Aorta (tissue), 5 donors: Measurements from ENCODE around the gene KIF23. TPM values are rescaled to one million over a fixed set of nuclear protein-coding genes. Genes with fewer than 3 reads are reported as not detected.

Experiments
- ATAC-seq: fragments of 200-7000 bp; cut with Tn5 transposase; one replicate; pipeline ENCODE4 v1.9.1; 2022; ENCODE audit warnings: moderate library complexity; ENCODE audit not compliant: low FRiP score
- DNase-seq, 2 donors: peaks; one replicate each; pipeline ENCODE4 v3.0.0-alpha.2; 2020
- H3K27ac ChIP-seq, 2 donors: one replicate each; pipeline ENCODE4 v1.5.1; 2013; ENCODE audit warnings: low read length in 2 of 2, mild to moderate bottlenecking in 2 of 2, moderate library complexity in 2 of 2, control low read depth in 1 of 2, inconsistent platforms in 1 of 2, low read depth in 1 of 2
- H3K27me3 ChIP-seq, 2 donors: one replicate each; pipeline ENCODE4 v1.6.1; 2013; ENCODE audit warnings: control low read depth in 1 of 2, low read length in 1 of 2, mild to moderate bottlenecking in 1 of 2, moderate library complexity in 1 of 2; ENCODE audit not compliant: insufficient read depth in 2 of 2, control insufficient read depth in 1 of 2
- H3K36me3 ChIP-seq, 2 donors: one replicate each; pipeline ENCODE4 v1.6.1; 2013; ENCODE audit warnings: control low read depth in 1 of 2, low read length in 1 of 2, mild to moderate bottlenecking in 1 of 2; ENCODE audit not compliant: insufficient read depth in 2 of 2, control insufficient read depth in 1 of 2
- H3K4me1 ChIP-seq, 2 donors: one replicate each; pipeline ENCODE4 v1.6.1; 2013; ENCODE audit warnings: low read length in 2 of 2, control low read depth in 1 of 2, mild to moderate bottlenecking in 1 of 2, moderate library complexity in 1 of 2; ENCODE audit not compliant: insufficient read depth in 2 of 2, control insufficient read depth in 1 of 2
- H3K4me3 ChIP-seq, 2 donors: one replicate each; pipeline ENCODE4 v1.5.1; 2013; ENCODE audit warnings: low read length in 2 of 2, control low read depth in 1 of 2, mild to moderate bottlenecking in 1 of 2
- H3K9me3 ChIP-seq: one replicate; pipeline ENCODE4 v1.6.1; 2013; ENCODE audit warnings: mild to moderate bottlenecking, low read length; ENCODE audit not compliant: control insufficient read depth
- WGBS, 2 donors: extraction: QIAGEN DNeasy Blood & Tissue Kit; methylation state at CpG; one replicate each; pipeline ENCODE4 v1.1.7; 2013; 5-methylcytosine and 5-hydroxymethylcytosine counted together
- intact Hi-C, 2 donors: fragments of 100-400 bp; cut with DNase I; formaldehyde crosslinking; loops; one replicate each; pipeline versions ENCODE4 v1.14.2 to v1.15.0; 2022
- polyA plus RNA-seq, 2 donors: library from polyadenylated mRNA; stranded (reverse); fragments of 200-250 nt; gene quantifications; one replicate each; pipeline ENCODE4 v1.2.3, GENCODE V29; 2013
- total RNA-seq, 2 donors: library from RNA; stranded (reverse); fragmentation: NEBNext Ultra II Directional; extraction: Animal tissue kit (Norgen Biotek cat#: 25700); gene quantifications; one replicate each; pipeline ENCODE4 v1.2.1, GENCODE V29; 2021
- donor health status: healthy with polysubstance abuse.
- donor health status: Bipolar disorder and iron deficiency.
- donor health status: DM: no; HTN: no; CAD: no.
- donor health status: DM: no; HTN: no; CAD: no.
- donor health status: DM: yes; HTN: yes; CAD: no.

Gene KIF23
- total and polyA plus RNA-seq, 4 donors: 2.8 to 5.8 (median 4.1) TPM

GRCh38 chr15:69402816-69403215 lies 11.3 kb upstream of the KIF23 start:
- no peak overlapping the region for H3K4me3 ChIP-seq
- ATAC-seq: no peak
- no peaks in the 10 kb centered on the region for H3K36me3 ChIP-seq
- WGBS, 2 donors: 94 to 95% methylated on average over 2 of the region's 2 CpGs
- peak in 1 of 2 donors; percentile 27 for DNase-seq
- H3K4me1 ChIP-seq: no peaks in the 10 kb centered on the region
- H3K27ac ChIP-seq: no peak overlapping the region
- no peaks in the 10 kb centered on the region for H3K9me3 ChIP-seq
- intact Hi-C loops: no loop called here
- H3K27me3 ChIP-seq: no peaks in the 10 kb centered on the region

- 69 to 72% methylated on average over 4 of the region's 4 CpGs for WGBS, 2 donors
- Histone ChIP-seq H3K27ac (no peak overlapping the region), H3K9me3 (no peaks in the 10 kb centered on the region), H3K27me3 (no peaks in the 10 kb centered on the region), H3K4me1 (no peaks in the 10 kb centered on the region), H3K36me3 (no peaks in the 10 kb centered on the region), H3K4me3 (no peak overlapping the region)
- ATAC-seq (no peak), DNase-seq (no peak)
- intact Hi-C loops: no loop called here
Observed at GRCh38 chr15:69403594-69403993, 10.6 kb upstream of the KIF23 start.

- WGBS, 2 donors: 58% methylated on average over 3 of the region's 3 CpGs
- DNase-seq (no peak), ATAC-seq (no peak)
- no peaks in the 10 kb centered on the region for H3K9me3 ChIP-seq
- H3K27me3 ChIP-seq: no peaks in the 10 kb centered on the region
- H3K36me3 ChIP-seq: no peaks in the 10 kb centered on the region
- H3K4me3 ChIP-seq: no peak overlapping the region
- H3K27ac ChIP-seq: no peak overlapping the region
- H3K4me1 ChIP-seq: no peaks in the 10 kb centered on the region
- intact Hi-C loops: no loop called here
Observed at GRCh38 chr15:69405110-69405509, 9.0 kb upstream of the KIF23 start.

GRCh38 chr15:69407719-69408400 lies 6.3 kb upstream of the KIF23 start:
- intact Hi-C loops: no loop called here
- no peaks in the 10 kb centered on the region for H3K27me3 ChIP-seq
- no peak for DNase-seq
- no peak for ATAC-seq
- no peaks in the 10 kb centered on the region for H3K36me3 ChIP-seq
- no peak overlapping the region for H3K27ac ChIP-seq
- H3K4me3 ChIP-seq: no peak overlapping the region
- no peaks in the 10 kb centered on the region for H3K9me3 ChIP-seq
- peaks cover 0 to 3% of the 10 kb centered on the region in 2 donors for H3K4me1 ChIP-seq
- WGBS, 2 donors: 92 to 94% methylated on average over 3 of the region's 3 CpGs

- Histone ChIP-seq H3K4me1 (peaks cover 0 to 8% of the 10 kb centered on the region in 2 donors), H3K27ac (no peak overlapping the region), H3K4me3 (no peak overlapping the region), H3K9me3 (no peaks in the 10 kb centered on the region), H3K27me3 (no peaks in the 10 kb centered on the region), H3K36me3 (no peaks in the 10 kb centered on the region)
- intact Hi-C loops: no loop called here
- 59 to 66% methylated on average over 3 of the region's 3 CpGs for WGBS, 2 donors
- ATAC-seq: no peak
- DNase-seq: no peak
Observed at GRCh38 chr15:69408841-69409240, 5.3 kb upstream of the KIF23 start.

- no peak overlapping the region for H3K27ac ChIP-seq
- 57 to 60% methylated on average over 9 of the region's 9 CpGs for WGBS, 2 donors
- intact Hi-C loops: no loop called here
- H3K4me3 ChIP-seq: no peak overlapping the region
- peak; percentile 58 for ATAC-seq
- H3K36me3 ChIP-seq: no peaks in the 10 kb centered on the region
- H3K4me1 ChIP-seq: peaks cover 0 to 8% of the 10 kb centered on the region in 2 donors
- no peaks in the 10 kb centered on the region for H3K27me3 ChIP-seq
- DNase-seq: no peak
- no peaks in the 10 kb centered on the region for H3K9me3 ChIP-seq
Observed at GRCh38 chr15:69410248-69410874, 3.8 kb upstream of the KIF23 start.

GRCh38 chr15:69412274-69412673 lies 1.9 kb upstream of the KIF23 start:
- H3K9me3 ChIP-seq: no peaks in the 10 kb centered on the region
- no peak overlapping the region for H3K27ac ChIP-seq
- H3K36me3 ChIP-seq: no peaks in the 10 kb centered on the region
- peaks cover 2 to 8% of the 10 kb centered on the region in 2 donors for H3K4me1 ChIP-seq
- intact Hi-C loops: no loop called here
- no peak overlapping the region for H3K4me3 ChIP-seq
- no peaks in the 10 kb centered on the region for H3K27me3 ChIP-seq
- DNase-seq (no peak), ATAC-seq (no peak)

- H3K36me3 ChIP-seq: no peaks in the 10 kb centered on the region
- H3K27me3 ChIP-seq: no peaks in the 10 kb centered on the region
- no peak for DNase-seq
- H3K4me1 ChIP-seq: peaks cover 2 to 8% of the 10 kb centered on the region in 2 donors
- no peak overlapping the region for H3K4me3 ChIP-seq
- no peak for ATAC-seq
- intact Hi-C loops: no loop called here
- no peak overlapping the region for H3K27ac ChIP-seq
- 55 to 61% methylated on average over 1 of the region's 1 CpG for WGBS, 2 donors
- no peaks in the 10 kb centered on the region for H3K9me3 ChIP-seq
Observed at GRCh38 chr15:69412701-69413100, 1.4 kb upstream of the KIF23 start.

- Histone ChIP-seq H3K27ac (peak overlapping the region; percentile 91 to 97), H3K36me3 (no peaks in the 10 kb centered on the region), H3K4me1 (peaks cover 2 to 8% of the 10 kb centered on the region in 2 donors), H3K9me3 (no peaks in the 10 kb centered on the region), H3K4me3 (peak overlapping the region; percentile 80 to 82), H3K27me3 (no peaks in the 10 kb centered on the region)
- ATAC-seq: peak; percentile 79
- peak; percentile 72 to 84 for DNase-seq
- intact Hi-C loops: loop anchor here (2.0 kb wide), 1 partner anchor 38 kb away; the partner anchor contains the start of gene RPLP1 (in 2 of the 2)
- 1% methylated on average over 27 to 29 of the region's 29 CpGs for WGBS, 2 donors
Observed at GRCh38 chr15:69414701-69415167, 585 bp downstream of the KIF23 start.
